ENCODE data around the gene PNPT1.

The PNPT1 gene

GRCh38 chr2:55595536-55595935 is 98.1 kb downstream of the PNPT1 start:
- no peak for DNase-seq

DNA sequence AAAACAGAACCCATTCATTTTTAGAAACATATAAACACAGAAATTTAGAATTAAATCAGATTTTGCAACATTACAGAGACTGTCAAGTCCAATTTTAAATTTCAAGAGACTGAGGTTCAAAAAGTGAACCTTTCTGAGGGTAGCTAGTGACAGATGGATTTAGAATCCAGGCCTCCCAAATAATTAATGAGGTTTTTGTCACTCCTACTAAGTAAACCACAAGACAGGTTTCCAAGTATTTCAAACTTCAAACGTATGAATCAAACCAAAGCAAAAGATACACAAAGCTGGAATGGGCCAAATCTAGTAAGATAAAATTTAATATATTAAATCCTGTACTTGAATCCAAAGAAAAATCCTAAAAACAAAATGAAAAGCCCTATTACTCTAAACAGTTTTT is 101.5 kb downstream of the PNPT1 start:
- DNase-seq, result no peak

- DNase-seq, result no peak
Observed at GRCh38 chr2:55590810-55591440, 102.7 kb downstream of the PNPT1 start.

GRCh38 chr2:55585451-55586080 is 108.1 kb downstream of the PNPT1 start:
- DNase-seq, result no peak

Data from GDM1 (cell line).